Panc1 (cell line): ENCODE measurements around the gene ITPRIPL2. TPM values are rescaled to one million over a fixed set of nuclear protein-coding genes. Genes with fewer than 3 reads are reported as not detected.

ENCODE experiments used
- ATAC-seq: fragments of 200-7000 bp; cut with Tn5 transposase; 2 replicates; pipeline ENCODE4 v1.9.1; 2020; ENCODE audit warnings: mild to moderate bottlenecking, moderate library complexity
- BruUV-seq: library from RNA; stranded (reverse); fragments of 400-500 nt; replicated peaks from 2 replicates; lab custom pipeline; 2021; lab: Mats Ljungman, UMichigan
- CTCF ChIA-PET: fragments of 300-600 bp; sonication (Branson Sonifier 250); formaldehyde crosslinking; loops from one replicate; lab custom pipeline; 2022; ENCODE audit warnings: antibody characterized with exemption; lab: Charles Lee
- POLR2A ChIA-PET: fragments of 300-600 bp; sonication (Branson Sonifier 250); formaldehyde crosslinking; loops from one replicate; lab custom pipeline; 2022; ENCODE audit warnings: antibody characterized with exemption; lab: Charles Lee
- DNase-seq: peaks from one replicate; pipeline ENCODE4 v3.0.0-alpha.2; 2010; ENCODE audit warnings: low read depth, low spot score
- H3K27ac ChIP-seq: 2 replicates; pipeline ENCODE4 v1.5.1; 2011; ENCODE audit warnings: mild to moderate bottlenecking, low read length, inconsistent platforms
- H3K27me3 ChIP-seq: fragments of 200-500 bp; sonication (Bioruptor generic); 2 replicates; pipeline ENCODE4 v1.6.0; 2014; ENCODE audit warnings: low read length, inconsistent platforms; ENCODE audit not compliant: control insufficient read depth, insufficient read depth
- H3K36me3 ChIP-seq: fragments of 200-500 bp; sonication (Bioruptor generic); 2 replicates; pipeline ENCODE4 v1.5.1; 2014; ENCODE audit warnings: inconsistent platforms, mild to moderate bottlenecking, low read length, moderate library complexity; ENCODE audit not compliant: control insufficient read depth, insufficient read depth
- H3K4me1 ChIP-seq: 2 replicates; pipeline ENCODE4 v1.5.1; 2011; ENCODE audit warnings: inconsistent platforms, mild to moderate bottlenecking, low read length, moderate library complexity; ENCODE audit not compliant: control insufficient read depth, insufficient read depth
- H3K4me3 ChIP-seq, 2 experiments: 2 replicates each; pipeline ENCODE4 v1.5.1; 2011 to 2012; ENCODE audit warnings: low read depth in 2 of 2, low read length in 2 of 2, mild to moderate bottlenecking in 2 of 2, inconsistent platforms in 1 of 2, moderate library complexity in 1 of 2
- H3K9me3 ChIP-seq: fragments of 200-500 bp; sonication (Bioruptor generic); 2 replicates; pipeline ENCODE4 v1.5.1; 2014; ENCODE audit warnings: low read depth, mild to moderate bottlenecking, inconsistent platforms, low read length, moderate library complexity; ENCODE audit not compliant: control insufficient read depth, insufficient read depth
- POLR2AphosphoS5 ChIP-seq: IDR thresholded peaks from 2 replicates; pipeline ENCODE4 v1.6.1; 2012; ENCODE audit warnings: mild to moderate bottlenecking, low read depth, low read length, moderate library complexity
- SIN3A ChIP-seq: IDR thresholded peaks from 2 replicates; pipeline ENCODE4 v1.6.1; 2012; ENCODE audit warnings: low read depth, mild to moderate bottlenecking, low read length, moderate library complexity, borderline replicate concordance; ENCODE audit not compliant: insufficient read depth
- TCF7L2 ChIP-seq: IDR thresholded peaks from 2 replicates; pipeline ENCODE4 v1.6.1; 2011; ENCODE audit warnings: mild to moderate bottlenecking, low read depth, low read length, inconsistent platforms
- in situ Hi-C: cut with HindIII; loops from 2 replicates; pipeline ENCODE4 v1.10.0; 2016; ENCODE audit warnings: low sequenced_read_pairs, low pct_unique_long_range_greater_than_20kb
- intact Hi-C: fragments of 100-400 bp; cut with micrococcal nuclease; formaldehyde crosslinking; loops from one replicate; pipeline ENCODE4 v1.10.0; 2022; ENCODE audit not compliant: unreplicated experiment
- total RNA-seq: library from RNA; stranded (reverse); gene quantifications from one replicate; pipeline ENCODE4 v1.2.1, GENCODE V29; 2021; ENCODE audit not compliant: unreplicated experiment
- TF ChIP-seq, protein P1 (sequence below), 2 experiments: IDR thresholded peaks; 2 replicates each; pipeline ENCODE4 v1.6.1; 2011 to 2012; ENCODE audit warnings: low read depth in 2 of 2, control low read depth in 1 of 2, low read length in 1 of 2, mild to moderate bottlenecking in 1 of 2, moderate library complexity in 1 of 2; ENCODE audit not compliant: insufficient read depth in 1 of 2
- TF ChIP-seq, protein P2 (sequence below): fragments of 450-650 bp; IDR thresholded peaks from 2 replicates; pipeline ENCODE4 v1.5.1; 2017; ENCODE audit warnings: mild to moderate bottlenecking

The ITPRIPL2 gene
- total RNA-seq, 1 experiment from 2014 or later: 83.2 TPM

DNA sequence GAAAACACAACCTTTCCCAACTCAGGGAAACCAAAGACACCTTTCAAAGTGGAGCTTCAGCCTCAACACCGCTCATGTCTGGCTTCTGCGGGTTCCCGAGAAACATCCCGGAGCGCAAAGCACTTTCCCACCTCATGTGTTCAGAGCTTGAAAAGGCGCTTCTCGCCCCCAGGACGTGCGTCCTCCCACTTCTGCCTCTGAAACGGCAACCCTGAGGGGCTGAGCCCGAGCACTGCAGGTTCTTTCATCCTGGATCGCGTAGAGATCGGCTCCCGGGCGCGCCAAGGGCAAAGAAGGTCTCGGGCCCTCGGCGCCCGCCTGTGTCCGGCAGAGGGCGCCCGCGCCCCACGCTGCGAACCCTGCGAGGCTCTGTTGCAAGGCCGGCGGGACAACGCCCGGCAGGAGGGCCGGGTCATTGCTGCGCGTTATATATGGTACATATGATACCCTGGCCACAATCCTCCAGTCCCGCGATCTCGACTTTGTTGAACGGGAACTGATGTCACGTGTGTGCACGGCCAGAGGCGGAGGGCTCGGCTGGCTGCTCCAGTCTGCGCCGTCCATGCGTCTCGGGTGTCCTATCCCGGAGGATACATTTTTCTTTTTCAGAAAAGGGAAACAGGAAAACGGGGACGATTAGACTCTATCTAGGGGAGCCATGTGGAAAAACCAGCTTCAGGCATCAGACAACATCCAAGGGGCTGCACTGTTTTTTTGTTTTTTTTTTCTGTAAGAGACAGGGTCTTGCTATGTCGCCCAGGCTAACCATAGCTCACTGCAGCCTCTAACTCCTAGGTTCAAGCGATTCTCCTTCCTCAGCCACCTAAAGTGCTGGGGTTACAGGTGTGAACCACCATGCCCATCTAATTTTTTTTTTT lies 27.2 kb upstream of the ITPRIPL2 start:
- Histone ChIP-seq H3K27me3 (no peaks in the 10 kb centered on the region), H3K4me1 (no peaks in the 10 kb centered on the region; the same call in 1 of the 2 replicates), H3K36me3 (no peaks in the 10 kb centered on the region), H3K9me3 (no peaks in the 10 kb centered on the region), H3K27ac (peak overlapping the region; percentile 65), H3K4me3 (peak overlapping the region; percentile 48 to 79)
- peak; percentile 79; the same call in 1 of the 2 replicates for TF ChIP-seq POLR2AphosphoS5
- TF ChIP-seq SIN3A: 0 out of 2 replicates have a peak, but pooled peaks have one; percentile 76
- TF ChIP-seq, protein P1, sequence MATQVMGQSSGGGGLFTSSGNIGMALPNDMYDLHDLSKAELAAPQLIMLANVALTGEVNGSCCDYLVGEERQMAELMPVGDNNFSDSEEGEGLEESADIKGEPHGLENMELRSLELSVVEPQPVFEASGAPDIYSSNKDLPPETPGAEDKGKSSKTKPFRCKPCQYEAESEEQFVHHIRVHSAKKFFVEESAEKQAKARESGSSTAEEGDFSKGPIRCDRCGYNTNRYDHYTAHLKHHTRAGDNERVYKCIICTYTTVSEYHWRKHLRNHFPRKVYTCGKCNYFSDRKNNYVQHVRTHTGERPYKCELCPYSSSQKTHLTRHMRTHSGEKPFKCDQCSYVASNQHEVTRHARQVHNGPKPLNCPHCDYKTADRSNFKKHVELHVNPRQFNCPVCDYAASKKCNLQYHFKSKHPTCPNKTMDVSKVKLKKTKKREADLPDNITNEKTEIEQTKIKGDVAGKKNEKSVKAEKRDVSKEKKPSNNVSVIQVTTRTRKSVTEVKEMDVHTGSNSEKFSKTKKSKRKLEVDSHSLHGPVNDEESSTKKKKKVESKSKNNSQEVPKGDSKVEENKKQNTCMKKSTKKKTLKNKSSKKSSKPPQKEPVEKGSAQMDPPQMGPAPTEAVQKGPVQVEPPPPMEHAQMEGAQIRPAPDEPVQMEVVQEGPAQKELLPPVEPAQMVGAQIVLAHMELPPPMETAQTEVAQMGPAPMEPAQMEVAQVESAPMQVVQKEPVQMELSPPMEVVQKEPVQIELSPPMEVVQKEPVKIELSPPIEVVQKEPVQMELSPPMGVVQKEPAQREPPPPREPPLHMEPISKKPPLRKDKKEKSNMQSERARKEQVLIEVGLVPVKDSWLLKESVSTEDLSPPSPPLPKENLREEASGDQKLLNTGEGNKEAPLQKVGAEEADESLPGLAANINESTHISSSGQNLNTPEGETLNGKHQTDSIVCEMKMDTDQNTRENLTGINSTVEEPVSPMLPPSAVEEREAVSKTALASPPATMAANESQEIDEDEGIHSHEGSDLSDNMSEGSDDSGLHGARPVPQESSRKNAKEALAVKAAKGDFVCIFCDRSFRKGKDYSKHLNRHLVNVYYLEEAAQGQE (IDR thresholded peaks at IDR 0.05; ENCODE audit: insufficient read depth in 1 of 2, low read depth in 2 of 2, low read length in 1 of 2): peak in 1 of 2 experiments; percentile 5; a peak in 1 of 4 replicates
- TF ChIP-seq, protein P2, sequence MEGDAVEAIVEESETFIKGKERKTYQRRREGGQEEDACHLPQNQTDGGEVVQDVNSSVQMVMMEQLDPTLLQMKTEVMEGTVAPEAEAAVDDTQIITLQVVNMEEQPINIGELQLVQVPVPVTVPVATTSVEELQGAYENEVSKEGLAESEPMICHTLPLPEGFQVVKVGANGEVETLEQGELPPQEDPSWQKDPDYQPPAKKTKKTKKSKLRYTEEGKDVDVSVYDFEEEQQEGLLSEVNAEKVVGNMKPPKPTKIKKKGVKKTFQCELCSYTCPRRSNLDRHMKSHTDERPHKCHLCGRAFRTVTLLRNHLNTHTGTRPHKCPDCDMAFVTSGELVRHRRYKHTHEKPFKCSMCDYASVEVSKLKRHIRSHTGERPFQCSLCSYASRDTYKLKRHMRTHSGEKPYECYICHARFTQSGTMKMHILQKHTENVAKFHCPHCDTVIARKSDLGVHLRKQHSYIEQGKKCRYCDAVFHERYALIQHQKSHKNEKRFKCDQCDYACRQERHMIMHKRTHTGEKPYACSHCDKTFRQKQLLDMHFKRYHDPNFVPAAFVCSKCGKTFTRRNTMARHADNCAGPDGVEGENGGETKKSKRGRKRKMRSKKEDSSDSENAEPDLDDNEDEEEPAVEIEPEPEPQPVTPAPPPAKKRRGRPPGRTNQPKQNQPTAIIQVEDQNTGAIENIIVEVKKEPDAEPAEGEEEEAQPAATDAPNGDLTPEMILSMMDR: peak; percentile 100
- peak; percentile 29; the same call in 1 of the 2 replicates for TF ChIP-seq TCF7L2
- DNase-seq (peak; percentile 89), ATAC-seq (peak; percentile 98)
- intact Hi-C loops (loop anchor here (1.0 to 10.0 kb wide), 4 partner anchors 81 to 418 kb away; partner anchors contain the start of gene SYT17), in situ Hi-C loops (no loop called here)
- no TSS peak for BruUV-seq
- CTCF ChIA-PET: interaction anchor here (0.5 to 1.4 kb wide), 11 partner anchors 9 to 416 kb away, joined by 3 to 16 read pairs (median 4); partner anchors contain the start of gene TMC7
- POLR2A ChIA-PET: interaction anchor here (0.7 kb wide), 2 partner anchors 8 to 291 kb away, joined by 7 to 10 read pairs; no protein-coding TSS in a partner anchor

DNA sequence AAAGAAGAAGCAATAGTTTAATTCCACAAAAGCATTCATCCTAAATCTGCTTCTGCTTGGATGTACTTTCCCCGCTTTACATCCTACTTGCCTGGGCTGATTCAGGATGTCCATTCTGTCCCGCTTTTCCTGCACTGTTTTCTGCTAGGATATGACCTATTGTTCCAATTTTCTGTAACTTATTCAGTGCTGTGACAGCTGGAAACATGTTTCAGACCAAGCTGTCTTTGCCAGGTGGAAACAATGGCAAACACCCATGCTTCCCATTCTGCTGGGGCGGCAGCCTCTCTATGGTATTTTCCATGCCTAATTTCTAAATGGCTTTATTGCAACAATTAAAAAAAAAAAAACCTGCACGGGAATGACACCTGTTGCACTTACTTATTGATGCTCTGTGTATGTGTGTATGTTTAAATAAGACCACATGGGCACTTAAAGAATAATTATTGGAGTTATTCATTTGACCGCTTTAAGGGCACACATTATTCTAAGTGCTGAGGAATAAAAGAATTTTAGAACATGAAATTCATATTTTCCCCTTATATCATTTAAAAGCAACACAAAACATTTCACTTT lies 25.3 kb upstream of the ITPRIPL2 start:
- Histone ChIP-seq H3K4me1 (peaks cover 12% of the 10 kb centered on the region), H3K4me3 (no peak overlapping the region), H3K27ac (no peak overlapping the region), H3K27me3 (no peaks in the 10 kb centered on the region), H3K36me3 (no peaks in the 10 kb centered on the region), H3K9me3 (no peaks in the 10 kb centered on the region)
- ATAC-seq (no peak), DNase-seq (no peak)
- intact Hi-C loops (loop anchor here (5.0 to 10.0 kb wide), 3 partner anchors 79 to 416 kb away; partner anchors contain the start of gene SYT17), in situ Hi-C loops (no loop called here)
- no peak for TF ChIP-seq SIN3A
- TF ChIP-seq, protein P2: no peak
- TF ChIP-seq, protein P1 (IDR thresholded peaks at IDR 0.05; ENCODE audit: insufficient read depth in 1 of 2, low read depth in 2 of 2, low read length in 1 of 2): no peak
- no peak for TF ChIP-seq TCF7L2
- no peak for TF ChIP-seq POLR2AphosphoS5
- POLR2A ChIA-PET: no interaction called here
- CTCF ChIA-PET: no interaction called here
- BruUV-seq: no TSS peak
